Thyroid gland (tissue), 4 donors: ENCODE measurements around the gene NFKBIA.

Experiments
- POLR2A ChIP-seq, 2 donors: fragments of 450-650 bp; IDR thresholded peaks; one replicate each; pipeline ENCODE4 v1.6.1; 2017; ENCODE audit warnings: antibody characterized with exemption in 2 of 2, mild to moderate bottlenecking in 2 of 2, moderate library complexity in 1 of 2
- TF ChIP-seq, protein P1 (sequence below), 6 experiments: fragments of 200-600 bp in 3 of 6; fragments of 450-650 bp in 3 of 6; sonication (generic) in 3 of 6; IDR thresholded peaks; one replicate each; pipeline ENCODE4 v1.5.1; 2016 to 2019; ENCODE audit warnings: antibody characterized with exemption in 6 of 6, mild to moderate bottlenecking in 2 of 6, inconsistent platforms in 1 of 6, moderate library complexity in 1 of 6

DNA sequence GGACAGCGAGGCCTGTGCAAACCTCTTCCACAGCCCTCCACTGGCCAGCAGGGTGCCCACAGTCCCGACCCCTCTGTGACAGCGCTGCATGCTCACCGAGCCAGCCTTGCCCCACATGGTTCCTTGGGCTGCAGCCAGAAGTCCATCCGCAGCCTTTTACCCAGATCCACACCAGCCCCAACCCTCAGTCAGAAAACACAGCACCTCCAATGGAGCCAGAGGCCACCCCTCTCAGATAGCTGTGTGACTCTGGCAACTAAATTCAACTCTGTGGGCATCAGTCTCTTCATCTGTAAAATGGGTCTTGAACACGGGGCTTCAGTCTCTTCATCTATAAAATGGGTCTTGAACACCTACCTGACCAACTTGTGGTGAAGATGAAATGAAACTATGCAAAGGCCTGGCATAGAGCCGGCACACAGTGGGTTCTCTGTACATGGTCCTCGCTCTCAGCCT lies 38.0 kb downstream of the NFKBIA start:
- TF ChIP-seq, protein P1, sequence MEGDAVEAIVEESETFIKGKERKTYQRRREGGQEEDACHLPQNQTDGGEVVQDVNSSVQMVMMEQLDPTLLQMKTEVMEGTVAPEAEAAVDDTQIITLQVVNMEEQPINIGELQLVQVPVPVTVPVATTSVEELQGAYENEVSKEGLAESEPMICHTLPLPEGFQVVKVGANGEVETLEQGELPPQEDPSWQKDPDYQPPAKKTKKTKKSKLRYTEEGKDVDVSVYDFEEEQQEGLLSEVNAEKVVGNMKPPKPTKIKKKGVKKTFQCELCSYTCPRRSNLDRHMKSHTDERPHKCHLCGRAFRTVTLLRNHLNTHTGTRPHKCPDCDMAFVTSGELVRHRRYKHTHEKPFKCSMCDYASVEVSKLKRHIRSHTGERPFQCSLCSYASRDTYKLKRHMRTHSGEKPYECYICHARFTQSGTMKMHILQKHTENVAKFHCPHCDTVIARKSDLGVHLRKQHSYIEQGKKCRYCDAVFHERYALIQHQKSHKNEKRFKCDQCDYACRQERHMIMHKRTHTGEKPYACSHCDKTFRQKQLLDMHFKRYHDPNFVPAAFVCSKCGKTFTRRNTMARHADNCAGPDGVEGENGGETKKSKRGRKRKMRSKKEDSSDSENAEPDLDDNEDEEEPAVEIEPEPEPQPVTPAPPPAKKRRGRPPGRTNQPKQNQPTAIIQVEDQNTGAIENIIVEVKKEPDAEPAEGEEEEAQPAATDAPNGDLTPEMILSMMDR (IDR thresholded peaks at IDR 0.05), result no peak
- TF ChIP-seq POLR2A (IDR thresholded peaks at IDR 0.05), result no peak
